MCF 10A (cell line): Measurements from ENCODE around the gene CEP170B. TPM values are rescaled to one million over a fixed set of nuclear protein-coding genes. Genes with fewer than 3 reads are reported as not detected.

ENCODE experiments used
- BruUV-seq: library from RNA; stranded (reverse); fragments of 400-500 nt; replicated peaks from 2 replicates; lab custom pipeline; 2021; lab: Mats Ljungman, UMichigan
- CTCF ChIA-PET: fragments of 300-600 bp; sonication (Branson Sonifier 250); formaldehyde crosslinking; extraction: SDS; loops from one replicate; lab custom pipeline; 2021; ENCODE audit warnings: antibody characterized with exemption, inconsistent platforms; lab: Yijun Ruan, JAX
- POLR2A ChIA-PET: fragments of 300-600, 350-650 bp; sonication (Branson Sonifier 250); formaldehyde crosslinking; extraction: SDS; loops from one replicate; lab custom pipeline; 2020; ENCODE audit warnings: antibody characterized with exemption, inconsistent platforms; lab: Yijun Ruan, JAX
- DNase-seq: peaks from one replicate; pipeline ENCODE4 v3.0.0-alpha.2; 2018; ENCODE audit not compliant: unreplicated experiment
- H3K27ac Mint-ChIP-seq: one replicate; pipeline ENCODE4 v1.8.0; 2022; ENCODE audit warnings: mild to moderate bottlenecking, low read depth, mixed read lengths; ENCODE audit not compliant: unreplicated experiment
- H3K27me3 Mint-ChIP-seq: one replicate; pipeline ENCODE4 v1.8.0; 2022; ENCODE audit warnings: mixed read lengths; ENCODE audit not compliant: insufficient read depth, unreplicated experiment
- H3K36me3 Mint-ChIP-seq: one replicate; pipeline ENCODE4 v1.8.0; 2022; ENCODE audit warnings: mild to moderate bottlenecking, moderate library complexity, mixed read lengths; ENCODE audit not compliant: insufficient read depth, unreplicated experiment
- H3K4me1 Mint-ChIP-seq: one replicate; pipeline ENCODE4 v1.8.0; 2022; ENCODE audit warnings: mixed read lengths; ENCODE audit not compliant: insufficient read depth, unreplicated experiment
- H3K4me3 Mint-ChIP-seq: one replicate; pipeline ENCODE4 v1.8.0; 2022; ENCODE audit warnings: mild to moderate bottlenecking, moderate library complexity, mixed read lengths; ENCODE audit not compliant: unreplicated experiment
- H3K9me3 Mint-ChIP-seq: one replicate; pipeline ENCODE4 v1.8.0; 2022; ENCODE audit warnings: mixed read lengths; ENCODE audit not compliant: unreplicated experiment
- CTCF ChIP-seq: fragments of 200-600 bp; IDR thresholded peaks from one replicate; pipeline ENCODE4 v1.8.0; 2022; ENCODE audit warnings: antibody characterized with exemption, mild to moderate bottlenecking; ENCODE audit not compliant: unreplicated experiment
- intact Hi-C: fragments of 100-400 bp; cut with micrococcal nuclease; formaldehyde crosslinking; loops from 2 replicates; pipeline ENCODE4 v1.14.1; 2022
- total RNA-seq: library from RNA; stranded (reverse); gene quantifications from 2 replicates; pipeline ENCODE4 v1.2.3, GENCODE V29; 2022

CEP170B gene
- total RNA-seq, 1 experiment from 2014 or later = 77.4 TPM

DNA sequence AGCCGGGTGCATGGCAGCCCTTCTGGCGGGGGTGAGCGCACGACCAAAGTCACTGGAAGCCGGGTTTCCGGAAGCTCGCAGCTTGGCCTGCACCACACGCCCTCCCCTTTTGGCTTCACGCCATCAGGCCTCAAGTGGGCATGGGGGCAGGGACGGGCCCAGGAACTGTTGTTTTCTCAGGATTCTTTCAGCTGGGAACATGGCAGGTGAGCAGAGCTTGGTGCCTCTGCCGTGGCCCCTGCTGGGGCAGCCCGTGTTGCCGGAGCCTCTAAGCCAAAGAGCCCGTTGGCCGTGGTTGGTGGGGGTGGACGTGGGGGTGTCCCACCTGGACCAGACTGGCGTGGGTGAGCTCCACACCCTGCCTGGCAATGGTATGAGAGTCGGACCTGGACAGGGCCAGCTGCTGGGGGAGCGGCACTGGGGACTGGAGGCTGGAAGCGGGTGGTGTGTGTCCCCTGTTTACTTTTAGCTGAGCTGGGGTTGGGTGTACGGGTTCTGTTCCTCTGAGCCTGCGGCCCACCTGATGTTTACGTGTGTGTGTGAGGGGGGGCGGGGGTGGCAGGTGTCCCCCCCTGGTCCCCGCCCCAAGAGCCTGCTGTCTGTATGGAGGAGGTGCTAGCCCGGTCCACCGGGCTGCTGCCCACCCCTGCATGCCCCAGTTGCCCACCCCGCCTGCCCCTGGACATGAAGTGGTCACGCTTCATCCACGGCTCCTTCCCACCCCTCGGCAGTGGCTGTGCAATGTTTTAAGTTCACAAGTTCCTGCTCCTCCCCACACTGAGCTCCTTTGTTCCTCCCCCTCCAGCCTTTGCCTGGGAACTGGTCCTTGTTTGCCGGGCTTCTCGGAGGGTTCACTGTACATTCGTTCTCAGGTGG is 31.0 kb downstream of the CEP170B start:
- H3K9me3 Mint-ChIP-seq = no peaks in the 10 kb centered on the region
- no peak overlapping the region for H3K4me3 Mint-ChIP-seq
- peaks cover 15% of the 10 kb centered on the region for H3K36me3 Mint-ChIP-seq
- intact Hi-C loops = loop anchor here (1.0 kb wide), 2 partner anchors 71 to 149 kb away; no protein-coding TSS in a partner anchor
- TSS peak; percentile 35 for BruUV-seq
- ChIA-PET POLR2A (interaction anchor here (0.6 kb wide), 1 partner anchor 25 kb away, joined by 3 read pairs; no protein-coding TSS in a partner anchor), CTCF (interaction anchor here (0.6 to 2.4 kb wide), 14 partner anchors 8 to 221 kb away, joined by 3 to 12 read pairs (median 3); no protein-coding TSS in a partner anchor)
- DNase-seq = no peak
- H3K27me3 Mint-ChIP-seq = no peaks in the 10 kb centered on the region
- H3K27ac Mint-ChIP-seq = no peak overlapping the region
- H3K4me1 Mint-ChIP-seq = no peaks in the 10 kb centered on the region
- TF ChIP-seq CTCF = no peak

DNA sequence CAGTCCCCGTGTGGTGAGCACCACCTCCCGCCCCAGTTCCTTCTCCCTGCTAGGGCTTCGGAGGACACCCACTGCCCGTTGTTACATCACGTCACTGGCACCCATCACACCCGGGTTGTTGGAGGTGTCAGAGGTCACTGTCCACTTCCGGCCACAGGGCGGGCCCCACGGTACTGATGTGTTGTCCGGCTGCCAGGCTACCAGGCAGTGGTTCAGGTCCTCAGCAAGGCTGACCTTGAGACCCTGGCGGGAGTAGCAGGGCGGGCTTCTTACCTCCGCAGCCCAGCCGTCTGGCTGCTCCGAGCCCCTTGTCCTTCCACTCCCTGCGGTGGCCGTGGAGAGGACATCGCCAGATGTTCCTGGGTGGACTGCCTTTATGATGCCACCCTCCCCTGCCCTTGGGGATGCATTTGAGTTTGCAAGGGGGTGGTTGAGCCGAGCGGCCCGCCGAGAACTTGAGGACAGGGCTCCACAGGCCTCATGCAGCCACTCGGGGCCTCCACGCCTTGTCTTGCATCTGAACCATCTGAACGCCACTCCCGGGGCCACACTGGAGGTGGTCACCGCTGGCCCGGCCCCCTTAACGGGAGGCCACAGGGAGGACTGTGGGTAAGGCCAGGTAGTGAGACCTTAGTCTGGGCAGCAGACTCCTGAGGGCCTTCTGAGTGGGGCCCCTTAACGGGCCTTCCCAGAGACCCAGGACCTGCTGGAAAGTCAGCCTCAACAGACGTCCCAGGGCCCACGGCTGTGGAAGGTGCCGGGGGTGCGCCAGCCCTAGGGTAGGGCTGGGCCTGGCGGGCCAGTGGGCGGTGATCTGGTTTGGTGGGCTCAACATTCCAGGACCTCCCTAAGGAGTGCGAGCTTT is 32.5 kb downstream of the CEP170B start:
- no TSS peak for BruUV-seq
- POLR2A ChIA-PET = no interaction called here
- H3K36me3 Mint-ChIP-seq = peaks cover 15% of the 10 kb centered on the region
- no peak for TF ChIP-seq CTCF
- no peak overlapping the region for H3K4me3 Mint-ChIP-seq
- no peak for DNase-seq
- no peaks in the 10 kb centered on the region for H3K4me1 Mint-ChIP-seq
- intact Hi-C loops = no loop called here
- no peaks in the 10 kb centered on the region for H3K27me3 Mint-ChIP-seq
- no peaks in the 10 kb centered on the region for H3K9me3 Mint-ChIP-seq
- H3K27ac Mint-ChIP-seq = peak overlapping the region; percentile 42
- CTCF ChIA-PET = interaction anchor here (1.8 to 2.4 kb wide), 3 partner anchors 11 to 148 kb away, joined by 5 to 12 read pairs (median 8); no protein-coding TSS in a partner anchor

DNA sequence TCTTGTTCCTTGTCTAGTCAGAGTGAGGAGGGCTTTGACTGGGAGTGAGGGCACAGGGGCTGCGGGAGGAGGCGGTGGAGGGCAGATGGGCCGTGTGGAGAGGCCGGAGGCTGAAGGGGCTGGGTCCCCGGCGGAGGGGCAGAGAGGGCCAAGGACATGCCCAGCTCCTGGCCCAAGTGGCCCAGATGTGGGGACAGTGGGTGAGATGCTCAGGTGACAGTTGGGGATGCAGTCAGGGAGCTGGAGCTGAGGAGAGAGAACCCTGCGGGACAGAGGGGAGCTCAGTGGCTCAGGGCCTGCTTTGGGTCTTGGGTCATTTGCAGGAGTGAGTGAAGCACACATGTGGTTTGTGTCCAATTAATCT is 33.1 kb downstream of the CEP170B start:
- Mint-ChIP-seq H3K9me3 (no peaks in the 10 kb centered on the region), H3K36me3 (peaks cover 15% of the 10 kb centered on the region), H3K4me1 (no peaks in the 10 kb centered on the region), H3K27ac (no peak overlapping the region), H3K4me3 (no peak overlapping the region), H3K27me3 (no peaks in the 10 kb centered on the region)
- CTCF ChIA-PET = interaction anchor here (0.7 to 2.3 kb wide), 2 partner anchors 11 to 147 kb away, joined by 3 to 6 read pairs; no protein-coding TSS in a partner anchor
- DNase-seq = no peak
- POLR2A ChIA-PET = no interaction called here
- BruUV-seq = no TSS peak
- intact Hi-C loops = no loop called here
- no peak for TF ChIP-seq CTCF
